ENCODE results near the gene SBF2.
"Not testable (repeated sequence)": the region's sequence is repeated elsewhere in the genome, so short reads cannot be mapped to it uniquely, and the experiment has no call there.

GRCh38 chr11:9930562-9931331 lies 363.3 kb downstream of the SBF2 start:
- TF ChIP-seq, protein P1, sequence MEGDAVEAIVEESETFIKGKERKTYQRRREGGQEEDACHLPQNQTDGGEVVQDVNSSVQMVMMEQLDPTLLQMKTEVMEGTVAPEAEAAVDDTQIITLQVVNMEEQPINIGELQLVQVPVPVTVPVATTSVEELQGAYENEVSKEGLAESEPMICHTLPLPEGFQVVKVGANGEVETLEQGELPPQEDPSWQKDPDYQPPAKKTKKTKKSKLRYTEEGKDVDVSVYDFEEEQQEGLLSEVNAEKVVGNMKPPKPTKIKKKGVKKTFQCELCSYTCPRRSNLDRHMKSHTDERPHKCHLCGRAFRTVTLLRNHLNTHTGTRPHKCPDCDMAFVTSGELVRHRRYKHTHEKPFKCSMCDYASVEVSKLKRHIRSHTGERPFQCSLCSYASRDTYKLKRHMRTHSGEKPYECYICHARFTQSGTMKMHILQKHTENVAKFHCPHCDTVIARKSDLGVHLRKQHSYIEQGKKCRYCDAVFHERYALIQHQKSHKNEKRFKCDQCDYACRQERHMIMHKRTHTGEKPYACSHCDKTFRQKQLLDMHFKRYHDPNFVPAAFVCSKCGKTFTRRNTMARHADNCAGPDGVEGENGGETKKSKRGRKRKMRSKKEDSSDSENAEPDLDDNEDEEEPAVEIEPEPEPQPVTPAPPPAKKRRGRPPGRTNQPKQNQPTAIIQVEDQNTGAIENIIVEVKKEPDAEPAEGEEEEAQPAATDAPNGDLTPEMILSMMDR (IDR thresholded peaks at IDR 0.05): not testable (repeated sequence)
- TF ChIP-seq POLR2AphosphoS5 (IDR thresholded peaks at IDR 0.05): not testable (repeated sequence)
